ENCODE data around the gene FRMD4B. TPM values are rescaled to one million over a fixed set of nuclear protein-coding genes. Genes with fewer than 3 reads are reported as not detected.

FRMD4B gene
- total and polyA plus RNA-seq, 2 experiments from 2014 or later: 6.4 to 12.8 TPM

DNA sequence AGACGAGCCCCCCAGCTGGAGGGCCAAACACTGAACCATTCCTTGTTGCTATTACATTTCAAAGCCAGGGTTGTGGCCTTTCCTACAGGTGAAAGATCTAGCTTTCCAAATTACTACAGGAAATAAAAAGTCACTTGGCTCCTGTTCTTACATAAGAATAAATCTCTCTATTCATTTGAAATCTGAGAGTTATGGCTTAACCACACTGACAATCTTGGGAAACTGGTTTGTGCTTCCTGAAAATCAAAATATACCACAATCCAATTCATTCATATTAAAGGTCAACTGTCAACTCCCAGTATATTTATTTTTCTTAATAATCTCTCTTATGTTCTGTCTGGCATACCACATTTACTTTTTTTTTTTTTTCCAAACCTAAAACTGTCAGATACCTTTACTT is 159.8 kb downstream of the FRMD4B start:
- no peak for ATAC-seq
- Histone ChIP-seq H3K9me2 (ENCODE audit: insufficient read depth) (no peaks in the 10 kb centered on the region), H4K20me1 (replicated peaks; ENCODE audit: insufficient read depth) (no peaks in the 10 kb centered on the region), H3K4me2 (no peak overlapping the region), H3K36me3 (ENCODE audit: insufficient read depth) (no peaks in the 10 kb centered on the region), H3K4me3 (no peak overlapping the region), H3K4me1 (ENCODE audit: insufficient read depth) (no peaks in the 10 kb centered on the region), H3K27ac (ENCODE audit: low read depth) (no peak overlapping the region), H2AFZ (no peak overlapping the region), H3K79me2 (replicated peaks; ENCODE audit: insufficient read depth) (no peaks in the 10 kb centered on the region), H3K27me3 (ENCODE audit: insufficient read depth) (no peaks in the 10 kb centered on the region), H3F3A (replicated peaks; ENCODE audit: low read depth) (no peaks in the 10 kb centered on the region)
- no peak overlapping the region for H3K27ac Mint-ChIP-seq
- no peak for DNase-seq (ENCODE audit: low spot score)
- no peaks in the 10 kb centered on the region for H3K36me3 Mint-ChIP-seq (ENCODE audit: low read depth)
- peaks cover 3% of the 10 kb centered on the region for H3K27me3 Mint-ChIP-seq (ENCODE audit: insufficient read depth, low read depth, poor library complexity)
- H3K9me3 Mint-ChIP-seq: no peaks in the 10 kb centered on the region
- no peak for TF ChIP-seq EZH2 (IDR thresholded peaks at IDR 0.05; ENCODE audit: low read depth, unreplicated experiment)
- TF ChIP-seq, protein P1, sequence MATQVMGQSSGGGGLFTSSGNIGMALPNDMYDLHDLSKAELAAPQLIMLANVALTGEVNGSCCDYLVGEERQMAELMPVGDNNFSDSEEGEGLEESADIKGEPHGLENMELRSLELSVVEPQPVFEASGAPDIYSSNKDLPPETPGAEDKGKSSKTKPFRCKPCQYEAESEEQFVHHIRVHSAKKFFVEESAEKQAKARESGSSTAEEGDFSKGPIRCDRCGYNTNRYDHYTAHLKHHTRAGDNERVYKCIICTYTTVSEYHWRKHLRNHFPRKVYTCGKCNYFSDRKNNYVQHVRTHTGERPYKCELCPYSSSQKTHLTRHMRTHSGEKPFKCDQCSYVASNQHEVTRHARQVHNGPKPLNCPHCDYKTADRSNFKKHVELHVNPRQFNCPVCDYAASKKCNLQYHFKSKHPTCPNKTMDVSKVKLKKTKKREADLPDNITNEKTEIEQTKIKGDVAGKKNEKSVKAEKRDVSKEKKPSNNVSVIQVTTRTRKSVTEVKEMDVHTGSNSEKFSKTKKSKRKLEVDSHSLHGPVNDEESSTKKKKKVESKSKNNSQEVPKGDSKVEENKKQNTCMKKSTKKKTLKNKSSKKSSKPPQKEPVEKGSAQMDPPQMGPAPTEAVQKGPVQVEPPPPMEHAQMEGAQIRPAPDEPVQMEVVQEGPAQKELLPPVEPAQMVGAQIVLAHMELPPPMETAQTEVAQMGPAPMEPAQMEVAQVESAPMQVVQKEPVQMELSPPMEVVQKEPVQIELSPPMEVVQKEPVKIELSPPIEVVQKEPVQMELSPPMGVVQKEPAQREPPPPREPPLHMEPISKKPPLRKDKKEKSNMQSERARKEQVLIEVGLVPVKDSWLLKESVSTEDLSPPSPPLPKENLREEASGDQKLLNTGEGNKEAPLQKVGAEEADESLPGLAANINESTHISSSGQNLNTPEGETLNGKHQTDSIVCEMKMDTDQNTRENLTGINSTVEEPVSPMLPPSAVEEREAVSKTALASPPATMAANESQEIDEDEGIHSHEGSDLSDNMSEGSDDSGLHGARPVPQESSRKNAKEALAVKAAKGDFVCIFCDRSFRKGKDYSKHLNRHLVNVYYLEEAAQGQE (IDR thresholded peaks at IDR 0.05; ENCODE audit: unreplicated experiment): no peak
- TF ChIP-seq POLR2AphosphoS5 (IDR thresholded peaks at IDR 0.05; ENCODE audit: low read depth): no peak
- TF ChIP-seq CTCF (conservative IDR thresholded peaks at IDR 0.05; ENCODE audit: low read depth in 2 of 2): no peak
- TF ChIP-seq EZH2phosphoT487 (IDR thresholded peaks at IDR 0.05; ENCODE audit: unreplicated experiment): no peak
- peaks cover 2% of the 10 kb centered on the region; the same call in 1 of the 3 replicates for H3K4me1 Mint-ChIP-seq
- H3K4me3 Mint-ChIP-seq: no peak overlapping the region

DNA sequence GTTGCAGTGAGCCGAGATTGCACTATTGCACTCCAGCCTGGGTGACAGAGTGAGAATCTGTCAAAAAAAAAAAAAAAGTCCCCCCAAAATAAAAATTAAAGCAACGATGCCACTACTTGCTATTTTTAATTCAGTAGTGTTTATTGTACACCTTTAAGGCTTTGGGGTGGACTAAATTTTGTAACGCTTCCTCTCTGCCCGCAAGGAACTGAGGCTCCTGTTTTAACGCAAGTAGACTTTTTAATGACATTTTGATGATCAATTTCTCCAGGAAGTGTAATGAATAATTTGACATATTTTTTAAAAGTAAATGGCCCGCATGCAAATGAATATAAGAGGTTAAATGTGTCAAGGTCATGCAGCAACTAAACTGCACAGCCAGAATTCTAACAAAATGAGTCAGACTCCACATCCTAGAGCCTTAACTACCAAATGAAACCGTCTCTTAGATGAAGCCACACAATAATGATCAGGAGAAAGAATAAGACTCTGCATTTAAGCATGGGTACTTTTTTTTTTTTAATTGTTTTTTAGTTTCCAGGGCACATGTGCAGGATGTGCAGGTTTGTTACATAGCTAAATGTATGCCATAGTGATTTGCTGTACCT is 166.7 kb downstream of the FRMD4B start:
- Mint-ChIP-seq H3K36me3 (ENCODE audit: low read depth) (peaks cover 4% of the 10 kb centered on the region; the same call in 1 of the 3 replicates), H3K4me3 (no peak overlapping the region), H3K9me3 (no peaks in the 10 kb centered on the region)
- TF ChIP-seq, protein P1 (IDR thresholded peaks at IDR 0.05; ENCODE audit: unreplicated experiment): no peak

More for the DNA sequence above, 166.7 kb downstream of the FRMD4B start:
- no peaks in the 10 kb centered on the region for H4K20me1 ChIP-seq (replicated peaks; ENCODE audit: insufficient read depth)
- H3K27me3 ChIP-seq (ENCODE audit: insufficient read depth): no peaks in the 10 kb centered on the region
- no peak overlapping the region for H2AFZ ChIP-seq
- DNase-seq (ENCODE audit: low spot score) (no peak), ATAC-seq (no peak)
- no peak overlapping the region for H3K4me2 ChIP-seq
- no peaks in the 10 kb centered on the region for H3K4me1 Mint-ChIP-seq
- H3K27me3 Mint-ChIP-seq (ENCODE audit: insufficient read depth, low read depth, poor library complexity): no peaks in the 10 kb centered on the region
- H3K9me2 ChIP-seq (ENCODE audit: insufficient read depth): no peaks in the 10 kb centered on the region
- H3K4me3 ChIP-seq: no peak overlapping the region
- H3K27ac ChIP-seq (ENCODE audit: low read depth): no peak overlapping the region
- H3K4me1 ChIP-seq (ENCODE audit: insufficient read depth): no peaks in the 10 kb centered on the region
- no peaks in the 10 kb centered on the region for H3F3A ChIP-seq (replicated peaks; ENCODE audit: low read depth)
- no peaks in the 10 kb centered on the region for H3K36me3 ChIP-seq (ENCODE audit: insufficient read depth)
- no peaks in the 10 kb centered on the region for H3K79me2 ChIP-seq (replicated peaks; ENCODE audit: insufficient read depth)
- H3K27ac Mint-ChIP-seq: no peak overlapping the region
